H1 (cell line): Measurements from ENCODE around the gene POU6F2. TPM values are rescaled to one million over a fixed set of nuclear protein-coding genes. Genes with fewer than 3 reads are reported as not detected.

Experiments used
- CTCF ChIA-PET: fragments of 300-600 bp; sonication (Branson Sonifier 250); formaldehyde crosslinking; loops from one replicate; lab custom pipeline; 2021; ENCODE audit not compliant: partially characterized antibody; lab: Charles Lee
- POLR2A ChIA-PET: fragments of 300-600 bp; sonication (Branson Sonifier 250); formaldehyde crosslinking; loops from one replicate; lab custom pipeline; 2021; ENCODE audit warnings: inconsistent platforms; ENCODE audit not compliant: partially characterized antibody; lab: Charles Lee
- DNase-seq, 2 experiments: peaks; one replicate each; pipeline versions ENCODE4 v3.0.0 to v3.0.0-alpha.2; 2010 to 2022; ENCODE audit warnings: low spot score in 2 of 2, low read depth in 1 of 2, mixed read lengths in 1 of 2
- FAIRE-seq: peaks from 2 replicates; lab custom pipeline; 2011; peaks lifted over from hg19 to GRCh38; lab: Jason Lieb, UNC
- H2AFZ ChIP-seq: 2 replicates; pipeline ENCODE4 v1.8.1; 2012; ENCODE audit warnings: low read length, inconsistent platforms
- H2AK5ac ChIP-seq: 2 replicates; pipeline ENCODE4 v1.6.1; 2013; ENCODE audit warnings: low read depth, low read length
- H2BK120ac ChIP-seq: replicated peaks from 2 replicates; pipeline ENCODE3; 2013; ENCODE audit warnings: low read depth, low read length, inconsistent platforms
- H2BK12ac ChIP-seq: 2 replicates; pipeline ENCODE4 v1.6.1; 2013; ENCODE audit warnings: low read depth, low read length
- H2BK15ac ChIP-seq: 2 replicates; pipeline ENCODE4 v1.6.1; 2013; ENCODE audit warnings: low read length
- H2BK20ac ChIP-seq: 2 replicates; pipeline ENCODE4 v1.6.1; 2013; ENCODE audit warnings: low read length
- H2BK5ac ChIP-seq: 2 replicates; pipeline ENCODE4 v1.6.1; 2013; ENCODE audit warnings: low read depth, low read length
- H3K14ac ChIP-seq: 2 replicates; pipeline ENCODE4 v1.6.1; 2013; ENCODE audit warnings: inconsistent platforms; ENCODE audit not compliant: insufficient read length
- H3K18ac ChIP-seq: 2 replicates; pipeline ENCODE4 v1.6.1; 2013; ENCODE audit warnings: low read length; ENCODE audit errors: extremely low read depth
- H3K23ac ChIP-seq: 2 replicates; pipeline ENCODE4 v1.6.1; 2013; ENCODE audit warnings: inconsistent platforms; ENCODE audit not compliant: insufficient read length
- H3K23me2 ChIP-seq: 2 replicates; pipeline ENCODE4 v1.6.1; 2013; ENCODE audit warnings: low read depth, low read length
- H3K27ac ChIP-seq: 2 replicates; pipeline ENCODE4 v1.6.1; 2011; ENCODE audit warnings: low read depth, low read length, inconsistent platforms
- H3K27me3 ChIP-seq, 4 experiments: replicated peaks in 1 of 4; 1 replicate in 1 of 4; 2 replicates in 3 of 4; pipeline versions ENCODE4 v1.6.1 to v1.8.1; 2011 to 2013; ENCODE audit warnings: low read length in 3 of 4, mild to moderate bottlenecking in 3 of 4, inconsistent platforms in 2 of 4, mixed read lengths in 2 of 4, moderate library complexity in 1 of 4; ENCODE audit not compliant: control insufficient read depth in 3 of 4, insufficient read depth in 3 of 4; ENCODE audit errors: extremely low read depth in 1 of 4
- H3K36me3 ChIP-seq, 4 experiments: 2 replicates each; pipeline versions ENCODE4 v1.6.1 to v1.8.1; 2011 to 2013; ENCODE audit warnings: mild to moderate bottlenecking in 4 of 4, low read length in 3 of 4, moderate library complexity in 2 of 4, control low read depth in 1 of 4, inconsistent platforms in 1 of 4; ENCODE audit not compliant: insufficient read depth in 4 of 4, control insufficient read depth in 2 of 4
- H3K4ac ChIP-seq: replicated peaks from 2 replicates; pipeline ENCODE3; 2013; ENCODE audit warnings: low read length, low read depth, mixed read lengths, inconsistent platforms; ENCODE audit not compliant: insufficient read length
- H3K4me1 ChIP-seq, 4 experiments: replicated peaks in 1 of 4; 1 replicate in 1 of 4; 2 replicates in 3 of 4; pipeline versions ENCODE4 v1.6.1 to v1.8.1; 2011 to 2013; ENCODE audit warnings: low read length in 3 of 4, inconsistent platforms in 2 of 4, mixed read lengths in 1 of 4; ENCODE audit not compliant: insufficient read depth in 4 of 4, control insufficient read depth in 3 of 4
- H3K4me2 ChIP-seq, 2 experiments: 2 replicates each; pipeline versions ENCODE4 v1.6.1 to v1.8.1; 2011 to 2013; ENCODE audit warnings: low read depth in 2 of 2, low read length in 2 of 2, control low read depth in 1 of 2, inconsistent platforms in 1 of 2, mild to moderate bottlenecking in 1 of 2; ENCODE audit not compliant: insufficient read depth in 1 of 2
- H3K4me3 ChIP-seq, 4 experiments: fragments of 200-600, 300-600 bp in 1 of 4; sonication (generic), shearing (Covaris generic), sonication (Bioruptor Twin) in 1 of 4; 2 replicates each; pipeline versions ENCODE4 v1.5.1 to v1.8.1; 2011 to 2016; ENCODE audit warnings: low read length in 4 of 4, low read depth in 3 of 4, control low read depth in 2 of 4, inconsistent platforms in 2 of 4, mild to moderate bottlenecking in 2 of 4, mixed read lengths in 1 of 4, moderate library complexity in 1 of 4; ENCODE audit not compliant: insufficient read depth in 2 of 4; ENCODE audit errors: extremely low read depth in 1 of 4
- H3K56ac ChIP-seq: replicated peaks from 2 replicates; pipeline ENCODE3; 2013; ENCODE audit warnings: low read depth, mild to moderate bottlenecking, mixed read lengths, low read length, inconsistent platforms; ENCODE audit not compliant: insufficient read length
- H3K79me1 ChIP-seq: 2 replicates; pipeline ENCODE4 v1.6.1; 2013; ENCODE audit warnings: low read depth, low read length, control low read depth
- H3K79me2 ChIP-seq, 2 experiments: 2 replicates each; pipeline versions ENCODE4 v1.6.1 to v1.8.1; 2012 to 2013; ENCODE audit warnings: low read length in 2 of 2, mild to moderate bottlenecking in 2 of 2, inconsistent platforms in 1 of 2; ENCODE audit not compliant: insufficient read depth in 2 of 2, control insufficient read depth in 1 of 2
- H3K9ac ChIP-seq, 4 experiments: replicated peaks in 1 of 4; 1 replicate in 1 of 4; 2 replicates in 3 of 4; pipeline versions ENCODE4 v1.6.1 to v1.8.1; 2011 to 2013; ENCODE audit warnings: low read depth in 3 of 4, low read length in 3 of 4, control low read depth in 2 of 4, mild to moderate bottlenecking in 2 of 4, moderate library complexity in 2 of 4, inconsistent platforms in 1 of 4; ENCODE audit errors: extremely low read depth in 1 of 4
- H3K9me3 ChIP-seq, 2 experiments: 2 replicates each; pipeline versions ENCODE4 v1.6.1 to v1.8.1; 2012 to 2013; ENCODE audit warnings: mild to moderate bottlenecking in 2 of 2, moderate library complexity in 2 of 2, control low read depth in 1 of 2, inconsistent platforms in 1 of 2, low read depth in 1 of 2, low read length in 1 of 2, mixed read lengths in 1 of 2; ENCODE audit not compliant: insufficient read depth in 2 of 2
- H4K20me1 ChIP-seq, 2 experiments: replicated peaks in 1 of 2; 2 replicates each; pipeline versions ENCODE3 to v1.8.1; 2011 to 2013; ENCODE audit warnings: inconsistent platforms in 2 of 2, low read length in 2 of 2, mild to moderate bottlenecking in 1 of 2; ENCODE audit not compliant: insufficient read depth in 2 of 2, control insufficient read depth in 1 of 2
- H4K5ac ChIP-seq: 2 replicates; pipeline ENCODE4 v1.6.1; 2013; ENCODE audit warnings: low read length, low read depth, mixed read lengths, inconsistent platforms; ENCODE audit not compliant: insufficient read length
- H4K8ac ChIP-seq: 2 replicates; pipeline ENCODE4 v1.8.0; 2013; ENCODE audit warnings: mild to moderate bottlenecking, moderate library complexity, low read length, inconsistent platforms; ENCODE audit not compliant: insufficient read depth; ENCODE audit errors: extremely low read depth
- H4K91ac ChIP-seq: replicated peaks from 2 replicates; pipeline ENCODE3; 2013; ENCODE audit warnings: low read length, mixed read lengths, inconsistent platforms; ENCODE audit not compliant: insufficient read length
- CBX5 ChIP-seq: fragments of 300-800, 300-1000 bp; sonication (generic); IDR thresholded peaks from 2 replicates; pipeline ENCODE4 v1.7.1; 2016; ENCODE audit warnings: antibody characterized with exemption, low read length, low read depth
- WGBS, 2 experiments: shearing (Covaris generic) in 1 of 2; methylation state at CpG; one replicate each; pipeline versions ENCODE4 v1.1.6 to v1.1.7; 2013 to 2015; ENCODE audit warnings: low lambda C conversion rate in 2 of 2, mixed read lengths in 2 of 2, inconsistent platforms in 1 of 2, low coverage in 1 of 2, missing lambda C conversion rate in 1 of 2; ENCODE audit not compliant: insufficient replicate concordance in 2 of 2, insufficient coverage in 1 of 2, insufficient read length in 1 of 2; ENCODE audit errors: extremely low coverage in 1 of 2, missing lambda C conversion rate in 1 of 2; 5-methylcytosine and 5-hydroxymethylcytosine counted together
- polyA plus RNA-seq, 7 experiments: library from polyadenylated mRNA; depleted of rRNA in 3 of 7; stranded (reverse) in 5 of 7; unstranded in 2 of 7; fragments of >200 nt in 5 of 7; fragments of 200-250 nt in 2 of 7; gene quantifications; 1 replicate in 5 of 7; 2 replicates in 1 of 7; 4 replicates in 1 of 7; pipeline versions ENCODE4 v1.2.1 to v1.2.3, GENCODE V29; 2011 to 2013; ENCODE audit warnings: missing spikeins in 2 of 7, mixed read lengths in 2 of 7
- total RNA-seq: library from RNA; stranded (reverse); fragmentation: NEBNext Ultra II Directional; extraction: Animal tissue kit (Norgen Biotek cat#: 25700); gene quantifications from 2 replicates; pipeline ENCODE4 v1.2.1, GENCODE V29; 2021

POU6F2 gene
- total and polyA plus RNA-seq, 2 of the 8 experiments (the other 6 are each of a cell fraction or from before 2014, with no cell fraction given), result 1.1 to 2.0 TPM

DNA sequence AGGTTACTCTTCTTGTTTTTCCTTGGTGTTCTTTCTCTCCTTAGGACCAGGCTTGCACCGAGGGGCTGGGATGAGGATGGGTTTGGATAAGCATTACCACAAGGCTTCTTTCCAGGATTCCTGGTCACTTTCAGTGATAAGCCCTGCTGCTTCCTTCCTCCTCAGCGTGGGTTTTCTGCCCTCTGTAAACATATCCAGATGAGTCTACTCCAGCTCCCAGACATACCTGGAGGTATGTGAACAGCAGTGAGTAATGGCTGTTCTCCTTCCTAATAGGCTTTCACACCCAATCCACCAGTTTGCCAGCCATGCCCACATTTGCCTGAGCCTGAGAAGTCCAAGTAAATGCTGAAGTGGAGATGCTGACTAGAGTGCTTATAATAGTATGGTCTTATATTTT, 358.7 kb downstream of the POU6F2 start:
- Histone ChIP-seq H3K18ac (no peak overlapping the region), H2BK20ac (no peak overlapping the region), H4K8ac (no peak overlapping the region), H3K27me3 (no peaks in the 10 kb centered on the region; a peak in 1 of 7 replicates), H3K23me2 (no peaks in the 10 kb centered on the region), H2BK12ac (no peak overlapping the region), H4K91ac (no peak overlapping the region), H3K27ac (no peak overlapping the region), H4K5ac (no peak overlapping the region), H3K9ac (no peak overlapping the region), H3K36me3 (no peaks in the 10 kb centered on the region), H3K56ac (no peak overlapping the region), H2BK120ac (no peak overlapping the region), H3K4me1 (peaks cover 0 to 6% (median 5%) of the 10 kb centered on the region in 4 experiments; a peak in 4 of 7 replicates), H3K79me2 (no peaks in the 10 kb centered on the region), H3K4ac (no peak overlapping the region), H3K4me2 (no peak overlapping the region), H4K20me1 (no peaks in the 10 kb centered on the region), H3K14ac (no peak overlapping the region), H3K9me3 (no peaks in the 10 kb centered on the region), H2BK15ac (no peak overlapping the region), H2AK5ac (no peak overlapping the region), H3K79me1 (no peaks in the 10 kb centered on the region), H2AFZ (no peak overlapping the region), H3K23ac (no peak overlapping the region), H3K4me3 (no peak overlapping the region), H2BK5ac (no peak overlapping the region)
- POLR2A ChIA-PET, result no interaction called here
- TF ChIP-seq CBX5, result no peak
- CTCF ChIA-PET, result interaction anchor here (1.0 kb wide), 1 partner anchor 82 kb away, joined by 3 read pairs; no protein-coding TSS in a partner anchor
- FAIRE-seq, result no peak
- 94% methylated on average over 2 of the region's 2 CpGs; no CpG with 5 or more reads in 1 of the 2 experiments for WGBS, 2 experiments
- no peak for DNase-seq
